HG02884 (cell line): Measurements from ENCODE around the gene PIK3R2.
"Not testable (repeated sequence)": the region's sequence is repeated elsewhere in the genome, so short reads cannot be mapped to it uniquely, and the experiment has no call there.

Experiments
- ATAC-seq: cut with Tn5 transposase; IDR thresholded peaks from one replicate; pipeline ENCODE4 v1.9.1; 2021; ENCODE audit warnings: mild to moderate bottlenecking, moderate library complexity; ENCODE audit not compliant: unreplicated experiment

The PIK3R2 gene

DNA sequence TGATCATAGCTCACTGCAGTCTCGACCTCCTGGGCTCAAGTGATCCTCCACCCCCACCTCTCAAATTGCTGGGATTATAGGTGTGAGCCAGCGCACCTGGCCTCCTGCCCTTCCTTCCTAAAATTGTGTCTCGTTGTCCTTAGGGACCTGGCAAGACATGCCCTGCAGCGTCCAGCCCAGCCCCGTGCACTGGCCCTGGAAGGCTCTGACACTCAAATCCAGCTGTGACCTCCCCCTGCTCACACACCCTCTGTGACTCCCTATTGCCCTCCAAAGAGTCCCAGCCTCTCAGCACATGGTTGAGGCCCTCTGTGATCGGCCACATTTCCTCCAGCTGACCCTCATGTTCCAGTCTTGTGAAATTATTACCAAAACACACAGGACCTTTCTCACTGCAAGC, 45.0 kb downstream of the PIK3R2 start:
- no peak for ATAC-seq

DNA sequence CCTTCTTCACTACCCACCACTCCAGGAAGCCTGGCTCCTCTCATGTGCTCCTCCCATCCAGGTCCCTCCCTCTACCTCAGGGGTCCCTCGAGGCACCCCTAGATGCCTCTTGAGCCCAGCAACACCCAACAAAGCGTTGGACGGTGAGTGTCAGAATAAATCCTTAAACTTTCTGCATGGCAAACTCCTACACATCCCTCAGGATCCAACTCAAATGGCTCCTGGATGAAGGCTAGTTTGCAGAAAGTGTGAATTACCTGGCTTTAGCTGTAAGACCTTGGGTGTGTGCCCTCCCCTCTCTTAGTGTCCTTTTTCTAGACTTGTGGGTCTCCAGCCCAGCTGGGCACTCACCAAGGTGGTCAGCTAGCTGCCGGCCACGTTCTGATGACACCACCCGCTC, 45.4 kb downstream of the PIK3R2 start:
- ATAC-seq, result no peak

DNA sequence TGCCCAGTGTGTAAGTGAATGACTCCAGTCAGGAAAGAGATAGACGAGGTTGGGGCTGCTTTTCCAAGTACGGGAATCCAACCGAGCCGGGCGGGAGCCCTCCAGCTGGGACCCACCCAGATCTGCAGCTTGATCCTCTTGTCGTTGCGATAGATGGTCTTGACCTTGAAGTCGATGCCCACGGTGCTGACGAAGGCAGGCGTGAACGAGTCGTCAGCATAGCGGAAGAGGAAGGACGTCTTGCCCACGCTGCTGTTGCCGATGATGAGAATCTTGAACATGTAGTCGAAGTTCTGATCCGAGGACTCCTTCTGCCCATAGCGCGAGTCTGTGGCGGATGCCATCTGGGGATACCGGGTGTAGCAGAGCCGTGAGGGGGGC, 49.4 kb downstream of the PIK3R2 start:
- no peak for ATAC-seq

DNA sequence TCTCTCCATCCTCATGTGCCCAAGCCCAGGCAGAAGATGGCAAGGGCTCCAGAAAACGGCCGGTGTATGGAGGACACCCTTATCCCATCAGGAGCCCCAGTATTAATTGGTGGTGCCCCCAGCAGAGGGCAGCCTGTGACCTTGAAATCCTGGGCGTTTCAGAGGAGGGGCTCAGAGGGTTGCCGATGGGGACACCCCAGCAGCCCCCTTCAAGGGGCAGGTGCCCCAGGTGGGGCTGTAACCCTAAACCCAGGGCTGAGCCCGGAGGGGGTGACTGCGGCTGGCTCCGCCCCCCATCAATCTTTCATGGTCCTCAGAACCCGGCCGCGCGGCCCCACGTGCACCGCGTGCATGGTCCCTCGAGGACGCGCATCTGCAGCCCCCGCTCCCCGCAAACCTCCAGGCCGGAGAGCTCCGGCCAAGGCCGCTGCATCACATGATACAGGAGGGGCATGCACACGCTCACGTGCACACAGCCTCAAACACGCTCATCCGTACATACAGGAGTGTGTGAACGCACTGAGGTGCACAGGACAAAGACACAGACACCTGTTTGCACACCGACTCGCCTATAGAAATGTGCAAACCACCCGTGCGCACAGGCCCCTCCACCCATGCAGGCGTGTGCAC, 49.9 kb downstream of the PIK3R2 start:
- ATAC-seq, result no peak

DNA sequence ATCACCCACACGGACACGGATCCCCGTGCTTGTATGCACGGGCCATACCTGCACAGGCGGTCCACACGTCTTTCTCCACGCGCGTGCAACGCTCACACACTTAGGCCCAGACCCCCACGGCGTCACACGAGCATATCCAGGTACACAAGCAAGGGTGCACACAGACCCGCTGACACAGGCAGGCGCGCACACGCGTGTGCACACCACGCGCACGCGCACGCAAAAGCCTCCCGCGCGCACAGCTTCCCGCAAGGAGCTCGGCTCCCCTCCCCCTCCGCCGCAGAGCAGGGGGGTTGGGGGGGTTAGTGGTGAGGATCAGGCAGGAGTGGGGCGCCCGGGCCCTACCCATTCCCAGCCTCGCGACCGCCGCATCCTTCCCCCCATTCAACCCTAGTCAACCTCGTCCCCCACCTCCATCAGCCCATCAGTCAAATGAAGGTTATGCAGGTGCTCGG, 50.5 kb downstream of the PIK3R2 start:
- ATAC-seq, result no peak

DNA sequence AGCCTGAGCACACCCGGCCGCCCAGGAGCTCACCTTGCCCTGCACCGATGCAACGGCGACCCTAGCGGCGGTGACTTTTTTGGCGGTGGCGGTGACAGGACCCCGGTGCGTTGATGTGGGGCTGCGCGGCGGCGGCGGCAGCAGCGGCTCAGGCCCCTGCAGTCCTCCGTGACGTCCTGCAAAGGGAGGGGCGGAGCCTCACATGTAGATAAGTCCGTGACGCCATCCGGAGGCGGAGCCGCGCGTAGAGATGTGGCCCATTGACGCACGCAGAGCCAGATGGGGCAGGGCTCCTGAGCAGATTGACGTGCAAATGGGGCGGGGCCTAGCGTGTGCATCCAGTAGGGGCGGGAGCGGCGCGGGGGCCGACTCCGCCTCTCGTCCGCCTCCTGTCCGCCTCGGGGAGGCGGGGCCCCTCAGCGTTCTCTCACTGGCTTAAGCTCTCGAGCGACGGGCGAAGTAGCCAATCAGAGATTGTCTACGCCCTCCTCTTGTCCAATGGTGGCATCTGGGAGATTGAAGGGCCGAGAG, 51.0 kb downstream of the PIK3R2 start, which contains the start of gene RAB3A:
RAB3A (minus strand) TSS at position 180 of the 531 bp plus-strand sequence. CDS start 1,302 bp downstream, outside the sequence.
- peak; percentile 89 for ATAC-seq

DNA sequence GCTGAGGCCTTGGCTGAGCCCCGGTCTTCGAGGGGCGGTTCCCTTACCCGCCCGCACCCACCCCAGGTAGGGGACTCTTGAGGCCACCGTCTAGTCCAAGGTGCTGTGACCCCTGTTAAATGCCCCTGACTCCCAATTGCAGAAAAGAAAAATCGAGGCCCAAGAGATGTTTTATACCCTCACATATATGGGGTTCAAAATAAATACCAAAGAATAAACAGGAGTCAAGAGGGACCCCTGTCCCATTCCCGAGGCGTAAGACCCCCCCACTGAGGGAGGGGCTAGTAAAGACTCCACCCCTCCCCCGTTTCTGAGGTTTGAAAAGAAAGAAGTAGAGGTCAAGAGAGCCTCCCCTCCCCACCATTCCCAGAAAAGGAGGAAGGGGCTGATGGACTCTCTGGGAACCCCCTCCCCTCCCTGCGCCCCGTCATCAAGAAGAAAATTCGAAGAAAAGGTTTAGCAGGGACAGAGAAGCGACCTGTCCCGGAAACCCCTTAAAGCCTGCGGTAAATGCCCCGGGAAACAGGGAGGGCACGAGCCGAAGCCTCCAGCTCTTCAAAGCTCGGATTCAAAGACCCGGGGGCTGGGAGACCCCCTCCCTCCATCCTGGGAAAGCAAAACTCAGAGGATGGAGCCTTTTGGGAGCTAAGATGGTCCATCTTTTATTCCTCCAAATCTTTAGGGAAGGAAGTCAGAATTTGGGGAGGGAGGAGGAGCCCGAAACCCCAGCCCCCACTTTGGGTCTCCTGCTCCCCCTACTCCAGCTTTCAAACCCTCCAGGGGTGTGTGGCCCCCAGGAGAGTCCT, 51.6 kb downstream of the PIK3R2 start:
- ATAC-seq, result peak; percentile 4

DNA sequence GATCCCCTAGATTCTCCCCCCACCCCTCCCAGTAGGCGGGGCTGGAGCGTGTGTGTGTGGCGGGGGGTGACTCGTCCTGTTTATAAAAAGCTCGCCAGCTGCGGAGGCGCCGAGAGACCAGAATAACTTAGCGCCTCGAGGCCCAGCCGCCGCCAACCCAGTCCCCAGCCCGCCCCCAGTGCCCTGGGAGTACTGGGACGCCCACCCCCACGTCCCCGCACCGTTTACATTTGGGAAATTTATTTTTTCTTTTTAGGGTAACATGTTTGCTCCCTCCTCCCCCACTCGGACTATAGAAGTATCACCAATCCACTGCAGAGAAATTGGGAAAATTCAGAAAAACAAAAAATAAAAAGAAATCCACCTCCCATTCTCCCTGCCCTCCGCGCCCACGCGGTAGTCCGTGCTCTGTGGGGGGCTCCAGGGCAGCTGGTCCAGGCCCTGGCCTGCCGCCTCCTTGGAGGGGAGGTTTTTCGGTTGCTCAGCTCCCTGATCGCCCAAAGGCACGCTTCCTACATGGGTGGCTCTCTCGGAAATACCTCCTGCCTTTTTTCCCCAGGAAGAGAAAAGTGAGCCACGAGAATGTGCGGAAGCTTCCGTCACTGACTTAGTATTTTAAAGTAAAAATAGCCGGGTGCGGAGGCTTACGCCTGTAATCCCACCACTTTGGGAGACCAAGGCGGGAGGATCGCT, 52.4 kb downstream of the PIK3R2 start:
- ATAC-seq, result no peak

DNA sequence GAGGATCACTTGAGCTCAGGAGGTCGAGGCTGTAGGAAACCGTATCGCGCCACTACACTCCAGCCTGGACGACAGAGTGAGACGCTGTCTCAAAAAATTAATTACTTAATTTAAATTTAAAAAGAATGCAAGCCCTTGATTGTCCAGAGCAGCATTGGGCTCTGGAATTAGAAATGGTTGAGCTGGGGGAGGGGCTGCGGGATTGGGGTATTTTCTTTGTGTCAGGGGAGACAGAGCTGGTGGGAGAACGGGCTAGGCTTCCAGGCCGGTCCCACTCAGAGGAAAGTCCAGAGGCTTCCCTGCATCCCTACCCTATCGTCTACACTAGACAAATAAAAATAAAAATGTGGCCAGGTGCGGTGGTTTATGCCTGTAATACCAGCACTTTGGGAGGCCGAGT, 53.1 kb downstream of the PIK3R2 start:
- ATAC-seq, result no peak

DNA sequence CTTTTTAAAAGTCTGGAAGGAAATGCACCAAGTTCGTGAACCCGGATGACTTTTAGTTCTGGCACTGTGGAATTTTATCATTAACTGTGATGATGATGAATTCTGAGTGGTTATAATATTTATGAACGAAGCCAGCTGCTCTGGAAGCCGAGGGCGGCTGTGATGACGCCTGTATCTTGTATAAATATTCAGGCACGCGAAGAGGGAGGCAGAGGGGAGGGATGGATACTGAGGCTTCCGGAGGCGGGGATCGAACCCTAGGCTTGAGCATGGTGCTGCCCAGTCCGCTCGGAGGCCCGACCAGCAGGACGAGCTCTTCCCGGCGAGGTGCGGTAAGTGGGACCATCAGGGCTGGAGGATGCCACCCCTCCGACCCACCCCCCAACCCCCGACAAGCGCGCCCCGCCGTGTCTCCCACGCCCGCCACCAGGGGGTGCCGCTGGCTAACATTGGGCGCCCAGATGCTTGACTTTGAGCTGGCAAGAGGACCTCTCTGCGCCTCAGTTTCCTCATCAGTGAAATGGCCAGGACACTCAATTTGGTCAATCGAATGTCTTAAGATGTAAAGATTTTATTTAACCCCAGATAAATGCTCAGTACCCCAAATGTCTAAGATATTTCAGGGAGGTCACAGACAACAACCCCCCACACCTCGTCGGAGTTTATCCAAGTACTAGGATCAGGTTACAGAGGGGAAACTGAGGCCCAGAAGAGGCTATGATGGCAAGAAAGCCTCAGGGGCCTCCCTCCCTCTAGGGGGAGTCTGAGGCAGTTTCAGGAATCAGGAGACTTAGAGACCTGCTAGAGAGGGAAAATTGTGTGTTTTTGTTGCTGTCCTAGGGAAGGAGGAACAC, 55.4 kb downstream of the PIK3R2 start:
- no peak for ATAC-seq

DNA sequence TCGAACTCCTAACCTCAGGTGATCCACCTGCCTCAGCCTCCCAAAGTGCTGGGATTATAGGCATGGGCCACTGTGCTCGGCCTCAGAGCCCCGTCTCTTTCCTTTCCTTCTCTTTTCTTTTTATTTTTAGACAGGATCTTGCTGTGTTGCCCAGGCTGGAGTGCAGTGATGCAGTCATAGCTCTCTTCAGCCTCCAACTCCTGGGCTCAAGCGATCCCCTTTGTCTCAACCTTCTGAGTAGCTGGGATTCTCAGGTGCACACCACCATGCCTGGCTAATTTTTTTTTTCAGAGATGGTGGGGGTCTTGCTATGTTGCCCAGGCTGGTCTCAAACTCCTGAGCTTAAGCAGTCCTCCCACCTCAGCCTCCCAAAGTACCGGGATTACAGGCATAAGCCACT, 56.9 kb downstream of the PIK3R2 start:
- not testable (repeated sequence) for ATAC-seq

DNA sequence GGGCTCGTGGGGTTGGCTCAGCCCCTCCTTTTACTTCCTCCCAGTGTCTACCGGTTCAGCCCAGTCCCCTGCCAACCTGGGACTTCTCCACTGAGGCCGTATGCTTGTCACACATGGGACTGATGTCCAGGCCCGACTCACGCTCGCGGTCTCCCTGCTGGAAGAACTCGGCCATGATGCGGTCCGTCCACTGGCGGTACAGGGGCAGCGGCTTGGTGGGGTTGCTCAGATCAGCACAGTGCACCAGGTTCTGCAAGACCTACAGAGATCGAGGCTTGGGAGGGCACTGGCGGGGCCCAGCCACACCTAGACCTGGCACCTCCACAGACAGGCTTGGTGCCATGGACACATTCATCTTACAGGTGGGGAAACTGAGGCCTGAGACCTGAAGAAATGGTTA, 58.7 kb downstream of the PIK3R2 start:
- no peak for ATAC-seq

DNA sequence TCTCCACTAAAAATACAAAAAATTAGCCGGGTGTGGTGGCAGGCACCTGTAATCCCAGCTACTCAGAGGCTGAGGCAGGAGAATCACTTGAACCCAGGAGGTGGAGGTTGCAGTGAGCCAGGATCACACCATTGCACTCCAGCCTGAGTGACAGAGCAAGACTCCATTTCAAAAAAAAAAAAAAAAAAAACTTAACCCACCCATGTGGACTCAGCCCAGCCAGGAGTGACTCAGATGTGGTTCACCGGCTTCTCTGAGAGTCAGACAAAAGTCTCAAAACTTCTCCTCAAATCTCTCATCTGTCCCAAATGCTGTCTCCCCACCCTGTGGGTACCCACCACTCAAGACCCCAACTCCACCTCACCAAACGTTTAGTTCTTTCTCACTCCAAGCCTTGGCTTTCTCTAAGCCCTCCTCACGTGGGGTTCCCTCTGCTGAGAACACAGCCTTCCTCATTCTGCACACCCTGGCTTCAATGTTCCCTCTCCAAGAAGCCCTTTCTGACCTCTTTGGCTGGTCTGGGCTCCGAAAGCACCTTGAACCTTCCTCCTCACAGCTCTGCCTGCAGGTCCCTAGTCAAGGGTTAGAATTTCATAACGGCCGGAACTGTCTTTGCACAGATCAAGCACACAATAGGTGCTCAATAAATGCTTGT, 61.9 kb downstream of the PIK3R2 start:
- ATAC-seq, result no peak

DNA sequence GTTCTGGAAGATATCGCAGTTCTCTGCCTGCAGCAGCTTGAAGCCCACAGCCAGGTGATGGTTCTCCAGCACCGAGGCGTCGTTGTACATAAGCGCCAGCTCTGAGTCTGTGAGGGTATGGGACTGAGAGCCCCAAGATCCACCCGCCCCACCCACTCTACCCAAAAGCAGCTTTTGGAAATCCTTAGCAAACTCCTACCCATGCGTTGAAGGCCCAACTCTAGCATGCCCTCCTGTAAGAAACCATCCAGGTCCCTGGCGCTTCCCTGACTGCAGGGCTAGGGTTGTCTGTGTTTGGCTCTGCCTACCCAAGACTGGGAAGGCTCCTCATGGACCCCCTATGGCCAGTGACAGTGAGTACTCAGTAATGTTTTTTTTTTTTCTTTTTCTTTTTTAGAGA, 63.8 kb downstream of the PIK3R2 start:
- no peak for ATAC-seq

DNA sequence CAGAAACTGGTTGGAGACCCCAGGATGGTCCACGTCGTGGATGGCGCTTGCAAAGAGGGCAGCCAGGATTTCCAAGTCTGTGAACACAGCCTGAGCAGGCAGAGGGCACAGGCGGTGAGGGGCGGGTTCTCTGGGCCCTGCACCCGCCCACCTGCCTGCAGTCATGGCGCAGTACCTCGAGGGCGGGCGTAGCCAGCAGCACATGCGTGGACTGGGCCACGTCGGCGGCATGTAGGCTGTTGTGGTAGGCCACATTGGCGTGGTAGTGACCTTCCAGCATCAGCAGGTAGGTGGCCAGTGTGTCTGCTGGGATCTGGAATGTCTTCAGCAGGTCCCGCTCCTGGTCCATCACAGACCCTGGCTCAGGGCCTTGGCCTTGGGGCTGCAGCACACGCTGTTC, 65.2 kb downstream of the PIK3R2 start:
- ATAC-seq, result no peak

DNA sequence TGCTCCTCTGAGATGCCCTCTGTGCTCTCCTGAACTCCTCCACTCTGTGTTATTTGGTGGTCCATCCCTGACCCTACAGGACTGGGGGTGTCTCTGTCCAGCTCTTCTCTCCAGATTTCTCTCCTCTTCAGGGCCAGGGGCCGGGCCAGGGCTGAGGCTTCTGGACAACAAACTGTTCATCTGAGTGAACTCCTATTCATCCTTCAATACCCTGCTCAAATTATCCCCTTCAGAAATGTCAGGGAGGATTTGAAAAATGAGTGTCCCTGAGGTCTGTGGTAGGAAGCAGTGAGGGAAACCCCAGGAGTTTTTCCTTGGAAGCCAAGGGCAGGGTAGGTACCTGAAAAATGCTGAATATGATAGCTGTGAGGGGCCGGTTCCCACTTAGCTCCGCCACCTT, 65.6 kb downstream of the PIK3R2 start:
- no peak for ATAC-seq
